ENCODE results near the gene TNIK.

DNA sequence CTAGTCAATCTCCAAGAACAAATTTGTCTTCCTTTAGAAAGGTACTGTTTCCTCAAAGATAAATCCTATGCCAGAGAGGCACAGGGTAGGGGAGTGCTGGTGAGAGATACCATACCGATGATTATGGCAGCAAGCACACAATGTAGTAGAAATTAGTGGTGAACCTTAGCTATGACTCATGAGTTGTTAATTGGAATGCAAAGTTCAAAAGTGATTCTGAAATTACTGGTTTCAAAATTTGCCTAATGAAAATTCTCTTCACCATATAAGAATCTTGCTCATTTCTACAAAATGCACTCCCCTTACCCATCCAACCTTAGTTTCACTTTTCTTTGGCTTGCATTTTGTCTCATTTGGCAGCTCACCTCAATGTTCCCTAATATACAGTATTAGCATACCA lies 294.2 kb downstream of the TNIK start:
- TF ChIP-seq, protein P1, sequence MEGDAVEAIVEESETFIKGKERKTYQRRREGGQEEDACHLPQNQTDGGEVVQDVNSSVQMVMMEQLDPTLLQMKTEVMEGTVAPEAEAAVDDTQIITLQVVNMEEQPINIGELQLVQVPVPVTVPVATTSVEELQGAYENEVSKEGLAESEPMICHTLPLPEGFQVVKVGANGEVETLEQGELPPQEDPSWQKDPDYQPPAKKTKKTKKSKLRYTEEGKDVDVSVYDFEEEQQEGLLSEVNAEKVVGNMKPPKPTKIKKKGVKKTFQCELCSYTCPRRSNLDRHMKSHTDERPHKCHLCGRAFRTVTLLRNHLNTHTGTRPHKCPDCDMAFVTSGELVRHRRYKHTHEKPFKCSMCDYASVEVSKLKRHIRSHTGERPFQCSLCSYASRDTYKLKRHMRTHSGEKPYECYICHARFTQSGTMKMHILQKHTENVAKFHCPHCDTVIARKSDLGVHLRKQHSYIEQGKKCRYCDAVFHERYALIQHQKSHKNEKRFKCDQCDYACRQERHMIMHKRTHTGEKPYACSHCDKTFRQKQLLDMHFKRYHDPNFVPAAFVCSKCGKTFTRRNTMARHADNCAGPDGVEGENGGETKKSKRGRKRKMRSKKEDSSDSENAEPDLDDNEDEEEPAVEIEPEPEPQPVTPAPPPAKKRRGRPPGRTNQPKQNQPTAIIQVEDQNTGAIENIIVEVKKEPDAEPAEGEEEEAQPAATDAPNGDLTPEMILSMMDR (IDR thresholded peaks at IDR 0.05), result no peak
- TF ChIP-seq POLR2A (IDR thresholded peaks at IDR 0.05), result no peak

Measured in uterus (tissue), 2 donors.